Stomach (tissue), 4 donors: ENCODE data around the gene ZFX.
"Not testable (repeated sequence)": the region's sequence is repeated elsewhere in the genome, so short reads cannot be mapped to it uniquely, and the experiment has no call there.

Source experiments
- EP300 ChIP-seq: sonication (generic); formaldehyde crosslinking; IDR thresholded peaks from one replicate; pipeline ENCODE4 v1.6.1; 2017; ENCODE audit warnings: antibody characterized with exemption
- POLR2AphosphoS5 ChIP-seq, 3 donors: sonication (generic); formaldehyde crosslinking; IDR thresholded peaks; one replicate each; pipeline ENCODE4 v1.6.1; 2016; ENCODE audit warnings: antibody characterized with exemption in 3 of 3

DNA sequence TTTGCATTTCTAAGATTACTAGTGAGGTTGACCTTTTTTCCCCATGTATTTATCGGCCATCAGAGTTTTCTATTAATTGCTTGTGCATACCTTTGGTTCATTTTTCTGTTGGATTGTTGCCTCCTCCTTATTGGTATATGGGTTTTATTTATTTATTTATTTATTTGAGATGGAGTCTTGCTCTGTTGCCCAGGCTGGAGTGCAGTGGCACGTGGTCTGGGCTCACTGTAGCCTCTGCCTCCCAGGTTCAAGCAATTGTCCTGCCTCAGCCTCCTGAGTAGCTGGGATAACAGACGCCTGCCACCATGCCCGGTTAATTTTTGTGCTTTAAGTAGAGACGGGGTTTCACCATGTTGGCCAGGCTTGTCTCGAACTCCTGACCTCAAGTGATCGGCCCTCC is 6.2 kb downstream of the ZFX start:
- TF ChIP-seq POLR2AphosphoS5 (IDR thresholded peaks at IDR 0.05); EP300: not testable (repeated sequence)
